DOHH2 (cell line): ENCODE results near the gene POC1B.

Experiments
- H3F3A ChIP-seq: fragments of 200-600 bp; sonication (generic), shearing (Covaris generic); 2 replicates; pipeline ENCODE4 v1.6.0; 2016; ENCODE audit warnings: antibody characterized with exemption, mild to moderate bottlenecking; ENCODE audit not compliant: control insufficient read depth, insufficient read depth
- H3K27ac ChIP-seq: fragments of 200-600 bp; sonication (generic); 2 replicates; pipeline ENCODE4 v1.5.1; 2014; ENCODE audit warnings: low read depth, mild to moderate bottlenecking, low read length, moderate library complexity
- H3K27me3 ChIP-seq: fragments of 200-600 bp; sonication (generic); 2 replicates; pipeline ENCODE4 v1.6.1; 2014; ENCODE audit warnings: mild to moderate bottlenecking, low read length, mixed read lengths; ENCODE audit not compliant: control insufficient read depth
- H3K36me3 ChIP-seq: fragments of 200-600 bp; sonication (generic); 2 replicates; pipeline ENCODE4 v1.6.1; 2014; ENCODE audit warnings: mild to moderate bottlenecking, low read length, moderate library complexity, mixed read lengths; ENCODE audit not compliant: control insufficient read depth
- H3K4me1 ChIP-seq: fragments of 200-600 bp; sonication (generic); 2 replicates; pipeline ENCODE4 v1.6.1; 2014; ENCODE audit warnings: mild to moderate bottlenecking, low read length, mixed read lengths; ENCODE audit not compliant: control insufficient read depth
- H3K4me2 ChIP-seq: fragments of 200-600 bp; sonication (generic); 2 replicates; pipeline ENCODE4 v1.6.0; 2014; ENCODE audit warnings: mild to moderate bottlenecking, low read length, moderate library complexity
- H3K4me3 ChIP-seq: fragments of 200-600 bp; sonication (generic); 2 replicates; pipeline ENCODE4 v1.5.1; 2014; ENCODE audit warnings: mild to moderate bottlenecking, low read length, mixed read lengths
- H3K79me2 ChIP-seq: fragments of 200-600 bp; sonication (generic); 2 replicates; pipeline ENCODE4 v1.6.1; 2014; ENCODE audit warnings: mild to moderate bottlenecking, low read length, mixed read lengths; ENCODE audit not compliant: control insufficient read depth
- H3K9me2 ChIP-seq: fragments of 200-600 bp; sonication (generic); replicated peaks from 2 replicates; pipeline ENCODE4 v1.6.1; 2014; ENCODE audit warnings: mild to moderate bottlenecking, low read length, mixed read lengths; ENCODE audit not compliant: control insufficient read depth
- H3K9me3 ChIP-seq: fragments of 200-600 bp; sonication (generic); 2 replicates; pipeline ENCODE4 v1.6.1; 2014; ENCODE audit warnings: antibody characterized with exemption, low read length, mixed read lengths; ENCODE audit not compliant: control insufficient read depth, insufficient read depth
- H4K20me1 ChIP-seq: fragments of 200-600 bp; sonication (generic); 2 replicates; pipeline ENCODE4 v1.6.0; 2014; ENCODE audit warnings: low read depth, mild to moderate bottlenecking, antibody characterized with exemption, low read length, moderate library complexity; ENCODE audit not compliant: control insufficient read depth, insufficient read depth
- CTCF ChIP-seq: fragments of 200-600 bp; sonication (generic); IDR thresholded peaks from one replicate; pipeline ENCODE4 v1.5.1; 2014; ENCODE audit warnings: antibody characterized with exemption, mild to moderate bottlenecking, low read depth, low read length; ENCODE audit not compliant: poor library complexity, severe bottlenecking
- EZH2phosphoT487 ChIP-seq: fragments of 200-600 bp; sonication (generic); IDR thresholded peaks from 2 replicates; pipeline ENCODE4 v1.6.1; 2017; ENCODE audit warnings: borderline replicate concordance, mild to moderate bottlenecking, antibody characterized with exemption, low read length, moderate library complexity, mixed read lengths

The POC1B gene

GRCh38 chr12:89468017-89468416 lies 57.8 kb downstream of the POC1B start:
- H3K27ac ChIP-seq, result no peak overlapping the region
- no peaks in the 10 kb centered on the region for H3K36me3 ChIP-seq
- no peaks in the 10 kb centered on the region for H4K20me1 ChIP-seq
- TF ChIP-seq CTCF (no peak), EZH2phosphoT487 (no peak)
- no peaks in the 10 kb centered on the region for H3F3A ChIP-seq
- H3K4me3 ChIP-seq, result no peak overlapping the region
- H3K9me3 ChIP-seq, result no peaks in the 10 kb centered on the region
- peaks cover 10% of the 10 kb centered on the region for H3K4me1 ChIP-seq
- no peaks in the 10 kb centered on the region for H3K79me2 ChIP-seq
- H3K4me2 ChIP-seq, result no peak overlapping the region
- no peaks in the 10 kb centered on the region for H3K9me2 ChIP-seq
- H3K27me3 ChIP-seq, result no peaks in the 10 kb centered on the region

- Histone ChIP-seq H3K36me3 (no peaks in the 10 kb centered on the region), H3K79me2 (no peaks in the 10 kb centered on the region), H3K9me3 (no peaks in the 10 kb centered on the region), H3K27ac (no peak overlapping the region), H3F3A (no peaks in the 10 kb centered on the region), H3K4me2 (no peak overlapping the region), H3K4me1 (peaks cover 10% of the 10 kb centered on the region), H3K27me3 (no peaks in the 10 kb centered on the region), H4K20me1 (no peaks in the 10 kb centered on the region), H3K9me2 (no peaks in the 10 kb centered on the region), H3K4me3 (no peak overlapping the region)
- TF ChIP-seq CTCF (no peak), EZH2phosphoT487 (no peak)
These were observed 60.8 kb downstream of the POC1B start for GRCh38 chr12:89464974-89465592.

- TF ChIP-seq EZH2phosphoT487, result no peak
- peak; percentile 56 for TF ChIP-seq CTCF
- Histone ChIP-seq H3K27me3 (no peaks in the 10 kb centered on the region), H3K36me3 (no peaks in the 10 kb centered on the region), H3K9me3 (no peaks in the 10 kb centered on the region), H3K4me2 (no peak overlapping the region), H3K4me1 (no peaks in the 10 kb centered on the region), H4K20me1 (no peaks in the 10 kb centered on the region), H3K27ac (no peak overlapping the region), H3K9me2 (no peaks in the 10 kb centered on the region), H3F3A (no peaks in the 10 kb centered on the region), H3K4me3 (no peak overlapping the region), H3K79me2 (no peaks in the 10 kb centered on the region)
These were observed 63.9 kb downstream of the POC1B start for GRCh38 chr12:89461649-89462612.
